Spleen (tissue), 11 donors: ENCODE results near the gene CEBPG. TPM values are rescaled to one million over a fixed set of nuclear protein-coding genes. Genes with fewer than 3 reads are reported as not detected.

Experiments
- DNase-seq: peaks from one replicate; pipeline ENCODE4 v3.0.0-alpha.2; 2020
- H3K27ac ChIP-seq, 8 donors: fragments of 200-600 bp; sonication (generic) in 7 of 8; 1 replicate in 4 of 8; 2 replicates in 4 of 8; pipeline versions ENCODE4 v1.5.0 to v1.8.0; 2016 to 2021; ENCODE audit warnings: inconsistent platforms in 4 of 8, mild to moderate bottlenecking in 4 of 8, moderate library complexity in 1 of 8
- H3K27me3 ChIP-seq, 7 donors: fragments of 200-600 bp; sonication (generic) in 6 of 7; replicated peaks in 1 of 7; 1 replicate in 4 of 7; 2 replicates in 3 of 7; pipeline versions ENCODE4 v1.5.0 to v1.8.0; 2016 to 2021; ENCODE audit warnings: inconsistent platforms in 3 of 7, mild to moderate bottlenecking in 1 of 7
- H3K36me3 ChIP-seq, 6 donors: fragments of 200-600 bp; sonication (generic) in 5 of 6; 1 replicate in 4 of 6; 2 replicates in 2 of 6; pipeline versions ENCODE4 v1.5.0 to v1.8.0; 2016 to 2021; ENCODE audit warnings: inconsistent platforms in 2 of 6
- H3K4me1 ChIP-seq, 6 donors: fragments of 200-600 bp; sonication (generic) in 5 of 6; 1 replicate in 3 of 6; 2 replicates in 3 of 6; pipeline versions ENCODE4 v1.5.0 to v1.8.0; 2016 to 2021; ENCODE audit warnings: inconsistent platforms in 3 of 6
- H3K4me3 ChIP-seq, 8 donors: fragments of 200-600 bp; sonication (generic) in 7 of 8; 1 replicate in 4 of 8; 2 replicates in 4 of 8; pipeline versions ENCODE4 v1.5.0 to v1.8.0; 2016 to 2021; ENCODE audit warnings: inconsistent platforms in 4 of 8, mild to moderate bottlenecking in 4 of 8, moderate library complexity in 2 of 8
- H3K9me3 ChIP-seq, 8 donors: fragments of 200-600 bp; sonication (generic) in 7 of 8; 1 replicate in 4 of 8; 2 replicates in 4 of 8; pipeline versions ENCODE4 v1.5.0 to v1.8.0; 2016 to 2021; ENCODE audit warnings: inconsistent platforms in 4 of 8
- CTCF ChIP-seq, 11 experiments: fragments of 200-600 bp in 7 of 11; fragments of 450-650 bp in 4 of 11; sonication (generic) in 4 of 11; IDR thresholded peaks in 8 of 11; conservative IDR thresholded peaks in 3 of 11; 1 replicate in 7 of 11; 2 replicates in 4 of 11; pipeline versions ENCODE4 v1.4.0 to v1.8.0; 2016 to 2021; ENCODE audit warnings: antibody characterized with exemption in 11 of 11, inconsistent platforms in 4 of 11, mild to moderate bottlenecking in 1 of 11
- POLR2A ChIP-seq, 3 donors: fragments of 450-650 bp; IDR thresholded peaks; one replicate each; pipeline ENCODE4 v1.5.1; 2017; ENCODE audit warnings: antibody characterized with exemption in 3 of 3, mild to moderate bottlenecking in 1 of 3
- POLR2AphosphoS5 ChIP-seq, 3 donors: sonication (generic); formaldehyde crosslinking; IDR thresholded peaks; one replicate each; pipeline ENCODE4 v1.5.1; 2017; ENCODE audit warnings: antibody characterized with exemption in 3 of 3
- WGBS, 5 donors: extraction: QIAGEN DNeasy Blood & Tissue Kit in 3 of 5; methylation state at CpG; one replicate each; pipeline versions ENCODE4 v1.1.5 to v1.1.7; 2013 to 2018; 5-methylcytosine and 5-hydroxymethylcytosine counted together
- intact Hi-C: fragments of 100-400 bp; cut with DNase I; formaldehyde crosslinking; loops from one replicate; pipeline ENCODE4 v1.15.0; 2023; ENCODE audit warnings: low total_unique reads
- polyA plus RNA-seq, 3 donors: library from polyadenylated mRNA; stranded (reverse); fragments of 200-250 nt; gene quantifications; one replicate each; pipeline ENCODE4 v1.2.1, GENCODE V29; 2013
- total RNA-seq, 7 donors: library from RNA; depleted of rRNA in 3 of 7; stranded (reverse); fragments of >200 nt in 3 of 7; fragmentation: NEBNext Ultra II Directional in 4 of 7; extraction: Animal tissue kit (Norgen Biotek cat#: 25700) in 4 of 7; gene quantifications; one replicate each; pipeline versions ENCODE4 v1.1.0 to v1.2.1, GENCODE V29; 2016 to 2021
- donor health status: healthy with polysubstance abuse.
- donor health status: DM: no; HTN: no; CAD: no; lungs with moderate emphysema.
- donor health status: DM: no; HTN: no; CAD: no.
- donor health status: Bipolar disorder and iron deficiency.
- donor health status: healthy.
- donor health status: DM: no; HTN: no; CAD: no.
- donor health status: DM: yes; HTN: yes; CAD: no.

The CEBPG gene
- total and polyA plus RNA-seq, 10 donors: 9.3 to 21.1 (median 16.0) TPM

DNA sequence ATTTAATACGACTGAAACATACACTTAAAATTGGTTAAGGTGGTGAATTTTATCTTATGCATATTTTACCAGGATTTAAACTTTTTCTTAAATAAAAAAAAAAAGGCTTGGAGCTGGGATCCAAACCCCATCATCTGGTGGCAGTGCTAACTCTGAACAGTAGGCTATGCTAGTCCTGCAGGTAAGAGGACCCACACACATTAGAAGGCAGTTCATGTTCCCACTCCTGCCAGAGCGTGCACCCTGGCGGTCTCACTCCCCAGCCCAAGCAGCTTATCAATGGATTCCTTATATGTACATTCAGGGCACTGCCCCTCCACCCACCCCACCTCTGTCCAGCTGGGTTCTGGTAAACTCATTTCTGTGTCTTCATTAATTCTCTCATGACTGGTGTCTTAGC lies 39.9 kb upstream of the CEBPG start:
- peaks cover 0 to 12% (median 0%) of the 10 kb centered on the region in 7 donors for H3K27me3 ChIP-seq
- H3K36me3 ChIP-seq: no peaks in the 10 kb centered on the region
- H3K4me1 ChIP-seq: peaks cover 0 to 41% (median 5%) of the 10 kb centered on the region in 6 donors
- DNase-seq: no peak
- 78 to 92% (median 84%) methylated on average over 3 of the region's 3 CpGs for WGBS, 5 donors
- intact Hi-C loops: no loop called here
- H3K9me3 ChIP-seq: no peaks in the 10 kb centered on the region
- H3K27ac ChIP-seq: no peak overlapping the region
- H3K4me3 ChIP-seq: no peak overlapping the region
- TF ChIP-seq POLR2A (IDR thresholded peaks at IDR 0.05): no peak
- TF ChIP-seq POLR2AphosphoS5 (IDR thresholded peaks at IDR 0.05): no peak
- no peak for TF ChIP-seq CTCF (IDR thresholded peaks at IDR 0.05 in 8 of 11, conservative IDR thresholded peaks at IDR 0.05 in 3 of 11)

- intact Hi-C loops: no loop called here
- peaks cover 0 to 41% (median 5%) of the 10 kb centered on the region in 6 donors for H3K4me1 ChIP-seq
- TF ChIP-seq CTCF (IDR thresholded peaks at IDR 0.05 in 8 of 11, conservative IDR thresholded peaks at IDR 0.05 in 3 of 11): no peak
- peaks cover 0 to 6% (median 0%) of the 10 kb centered on the region in 7 donors for H3K27me3 ChIP-seq
- 93 to 100% (median 96%) methylated on average over 3 of the region's 3 CpGs for whole genome bisulfite sequencing, 5 donors
- no peak for DNase-seq
- no peaks in the 10 kb centered on the region for H3K9me3 ChIP-seq
- no peak overlapping the region for H3K27ac ChIP-seq
- no peak overlapping the region for H3K4me3 ChIP-seq
- H3K36me3 ChIP-seq: no peaks in the 10 kb centered on the region
These were observed 39.2 kb upstream of the CEBPG start for GRCh38 chr19:33334271-33334670.

DNA sequence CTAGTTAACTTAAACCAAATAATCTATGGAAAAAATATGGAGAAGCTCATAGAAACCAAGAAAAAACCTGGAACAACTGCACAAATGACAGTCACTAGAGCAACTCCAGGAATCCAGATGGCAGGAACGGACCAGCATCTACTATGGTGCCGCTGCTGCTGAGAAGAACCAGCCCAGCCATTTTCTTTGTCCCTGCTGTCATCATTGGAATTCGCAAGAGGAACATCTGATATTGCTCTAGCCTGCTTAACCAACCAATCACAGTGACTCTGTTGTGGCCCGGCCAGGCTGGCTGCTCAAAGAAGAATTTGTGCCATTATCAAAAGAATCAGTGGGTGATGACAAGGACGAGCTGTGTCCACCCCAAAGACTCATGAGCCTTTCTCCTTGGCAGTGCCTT lies 38.1 kb upstream of the CEBPG start:
- intact Hi-C loops: no loop called here
- 84 to 89% (median 86%) methylated on average over 5 of the region's 5 CpGs for WGBS, 5 donors
- Histone ChIP-seq H3K4me3 (no peak overlapping the region), H3K4me1 (peaks cover 0 to 30% (median 2%) of the 10 kb centered on the region in 6 donors), H3K36me3 (no peaks in the 10 kb centered on the region), H3K27me3 (no peaks in the 10 kb centered on the region), H3K9me3 (no peaks in the 10 kb centered on the region), H3K27ac (no peak overlapping the region)
- TF ChIP-seq CTCF (IDR thresholded peaks at IDR 0.05 in 8 of 11, conservative IDR thresholded peaks at IDR 0.05 in 3 of 11): no peak
- TF ChIP-seq POLR2A (IDR thresholded peaks at IDR 0.05): no peak
- no peak for TF ChIP-seq POLR2AphosphoS5 (IDR thresholded peaks at IDR 0.05)
- no peak for DNase-seq

GRCh38 chr19:33339016-33339984 lies 34.2 kb upstream of the CEBPG start:
- H3K36me3 ChIP-seq: no peaks in the 10 kb centered on the region
- H3K9me3 ChIP-seq: no peaks in the 10 kb centered on the region
- H3K27me3 ChIP-seq: peaks cover 0 to 22% (median 0%) of the 10 kb centered on the region in 7 donors
- no peak overlapping the region for H3K27ac ChIP-seq
- no peak for DNase-seq
- no peak for TF ChIP-seq POLR2AphosphoS5 (IDR thresholded peaks at IDR 0.05)
- TF ChIP-seq CTCF (IDR thresholded peaks at IDR 0.05 in 8 of 11, conservative IDR thresholded peaks at IDR 0.05 in 3 of 11): no peak
- TF ChIP-seq POLR2A (IDR thresholded peaks at IDR 0.05): no peak
- H3K4me3 ChIP-seq: no peak overlapping the region
- H3K4me1 ChIP-seq: no peaks in the 10 kb centered on the region
- intact Hi-C loops: no loop called here
- WGBS, 5 donors: 70 to 73% (median 71%) methylated on average over 8 of the region's 8 CpGs
